ENCODE results near the gene FTO. TPM values are rescaled to one million over a fixed set of nuclear protein-coding genes. Genes with fewer than 3 reads are reported as not detected.

Gene FTO
- total RNA-seq, 1 donor from 2014 or later: 98.6 TPM

GRCh38 chr16:54112451-54113206, 408.7 kb downstream of the FTO start:
- no peak for ATAC-seq
- Histone ChIP-seq H3K9me3 (no peaks in the 10 kb centered on the region), H3K4me3 (no peak overlapping the region), H3K36me3 (peaks cover 24% of the 10 kb centered on the region), H3K27ac (no peak overlapping the region), H3K4me1 (no peaks in the 10 kb centered on the region), H3K27me3 (ENCODE audit: low read depth) (no peaks in the 10 kb centered on the region)
- DNase-seq: no peak
- intact Hi-C loops (cut with DNase I): no loop called here
- no peak for TF ChIP-seq CTCF (IDR thresholded peaks at IDR 0.05)

- Histone ChIP-seq H3K4me3 (no peak overlapping the region), H3K27ac (no peak overlapping the region), H3K27me3 (ENCODE audit: low read depth) (no peaks in the 10 kb centered on the region), H3K4me1 (no peaks in the 10 kb centered on the region), H3K36me3 (peaks cover 24% of the 10 kb centered on the region), H3K9me3 (no peaks in the 10 kb centered on the region)
- DNase-seq (no peak), ATAC-seq (no peak)
- no peak for TF ChIP-seq CTCF (IDR thresholded peaks at IDR 0.05)
- intact Hi-C loops (cut with DNase I): no loop called here
Measured at GRCh38 chr16:54115558-54115957, 411.6 kb downstream of the FTO start.

- Histone ChIP-seq H3K4me1 (no peaks in the 10 kb centered on the region), H3K27ac (no peak overlapping the region), H3K4me3 (no peak overlapping the region), H3K27me3 (ENCODE audit: low read depth) (no peaks in the 10 kb centered on the region), H3K9me3 (no peaks in the 10 kb centered on the region), H3K36me3 (peaks cover 24% of the 10 kb centered on the region)
- intact Hi-C loops (cut with DNase I): no loop called here
- no peak for TF ChIP-seq CTCF (IDR thresholded peaks at IDR 0.05)
- DNase-seq: no peak
- no peak for ATAC-seq
Measured at GRCh38 chr16:54116124-54116655, 412.2 kb downstream of the FTO start.

GRCh38 chr16:54118846-54119245, 414.9 kb downstream of the FTO start:
- Histone ChIP-seq H3K36me3 (peaks cover 6% of the 10 kb centered on the region), H3K4me1 (no peaks in the 10 kb centered on the region), H3K9me3 (no peaks in the 10 kb centered on the region), H3K4me3 (no peak overlapping the region), H3K27me3 (ENCODE audit: low read depth) (no peaks in the 10 kb centered on the region), H3K27ac (no peak overlapping the region)
- DNase-seq: no peak
- no peak for ATAC-seq
- intact Hi-C loops (cut with DNase I): no loop called here
- no peak for TF ChIP-seq CTCF (IDR thresholded peaks at IDR 0.05)

- no peak overlapping the region for H3K27ac ChIP-seq
- H3K27me3 ChIP-seq (ENCODE audit: low read depth): no peaks in the 10 kb centered on the region
- no peak for ATAC-seq
- no peaks in the 10 kb centered on the region for H3K4me1 ChIP-seq
- no peak for DNase-seq
- TF ChIP-seq CTCF (IDR thresholded peaks at IDR 0.05): no peak
- H3K36me3 ChIP-seq: no peaks in the 10 kb centered on the region
- intact Hi-C loops (cut with DNase I): no loop called here
- no peak overlapping the region for H3K4me3 ChIP-seq
- H3K9me3 ChIP-seq: no peaks in the 10 kb centered on the region
Measured at GRCh38 chr16:54120846-54121480, 417.0 kb downstream of the FTO start.

All from lower lobe of right lung (tissue), 2 donors.